Activated CD4-positive, alpha-beta T cell treated with anti-CD3 and anti-CD28 coated beads, Interleukin-2, amount 50 U/mL, for 4 hours (primary cell): ENCODE results near the gene PHACTR1.
"Not testable (repeated sequence)": the region's sequence is repeated elsewhere in the genome, so short reads cannot be mapped to it uniquely, and the experiment has no call there.

ENCODE experiments used
- DNase-seq, 2 experiments: peaks; one replicate each; pipeline ENCODE4 v3.0.0-alpha.2; 2020

The PHACTR1 gene

GRCh38 chr6:13300643-13301590, 584.4 kb downstream of the PHACTR1 start:
- no peak for DNase-seq

DNA sequence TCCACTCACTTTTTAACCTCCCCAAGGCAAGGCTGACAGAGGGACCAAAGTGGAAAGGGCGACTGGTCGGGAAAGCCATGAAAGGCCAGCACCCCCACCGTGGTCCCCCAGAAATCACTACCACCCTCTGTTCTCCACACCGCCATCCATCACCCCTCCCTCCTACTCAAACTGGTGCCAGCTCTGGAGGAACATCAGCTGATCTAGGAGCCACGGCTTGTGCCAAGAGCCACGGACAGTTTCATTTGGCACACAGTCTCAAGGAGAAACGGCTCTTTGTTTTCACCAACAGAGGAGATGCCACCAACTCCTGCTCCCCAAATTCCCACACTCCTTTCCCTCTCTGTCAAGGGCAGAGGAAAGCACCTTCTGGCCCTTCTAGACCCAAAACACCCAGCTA, 585.7 kb downstream of the PHACTR1 start:
- no peak for DNase-seq

DNA sequence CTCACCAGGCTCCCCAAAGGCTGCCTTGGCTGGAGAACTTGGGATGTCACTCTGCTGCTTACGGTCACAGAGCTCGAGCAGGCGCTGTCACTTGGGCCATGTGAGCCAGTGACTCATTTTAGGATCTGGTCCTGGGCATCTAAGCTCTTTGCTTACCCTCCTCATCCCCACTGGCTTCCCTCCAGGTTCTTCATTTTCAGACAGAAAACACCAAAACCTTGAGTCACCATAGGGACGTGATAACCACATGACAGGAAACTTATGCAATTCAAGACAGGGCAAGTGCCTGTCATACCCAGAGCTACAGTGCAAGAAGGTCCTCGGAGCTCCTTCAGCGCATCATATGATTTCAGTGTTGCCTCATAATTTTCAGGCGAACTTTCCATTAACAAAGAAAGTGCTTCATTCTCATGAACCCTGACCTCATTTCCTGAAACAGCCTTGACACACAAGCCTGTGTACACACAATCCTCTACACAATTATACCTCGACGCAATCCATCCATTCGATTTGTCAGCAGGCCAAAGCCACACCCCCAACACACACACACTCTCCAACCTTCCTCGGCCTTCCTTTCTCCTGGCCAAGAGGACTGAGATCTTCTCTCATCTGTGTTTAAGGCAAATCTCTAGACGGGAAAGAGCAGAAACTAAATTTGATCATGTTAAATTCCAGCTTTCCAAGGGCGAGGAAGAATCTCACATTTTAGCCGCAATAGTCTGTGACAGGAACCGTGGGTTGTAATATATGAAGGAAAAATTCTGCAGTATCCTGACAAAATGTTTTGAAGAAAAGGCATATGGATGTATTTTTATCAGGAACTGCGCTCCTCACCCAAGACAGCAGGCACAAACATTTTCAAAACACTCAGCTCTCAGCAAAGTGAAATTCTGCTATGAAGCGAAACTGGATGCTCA, 586.4 kb downstream of the PHACTR1 start:
- peak; percentile 7 to 14 for DNase-seq

GRCh38 chr6:13303668-13304017, 587.1 kb downstream of the PHACTR1 start:
- DNase-seq: no peak

DNA sequence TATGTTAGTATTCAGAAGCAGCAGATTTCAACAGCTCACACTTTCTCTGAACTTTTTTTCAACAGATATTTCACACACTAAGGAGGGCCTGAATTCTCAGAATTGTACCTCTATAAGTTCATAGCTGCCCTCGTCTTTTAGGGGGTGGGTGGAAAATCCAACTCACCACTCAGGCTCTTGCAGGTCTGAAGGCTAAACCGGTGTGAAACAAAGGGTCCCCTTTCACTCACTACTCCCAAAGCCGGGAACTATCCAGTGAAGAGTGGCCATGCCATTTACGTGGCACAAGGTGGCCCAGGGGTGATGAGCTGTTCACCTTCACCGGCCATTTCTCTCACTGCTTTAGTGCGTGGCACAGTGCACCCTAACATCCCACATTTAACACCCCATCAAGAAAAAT, 587.5 kb downstream of the PHACTR1 start:
- no peak for DNase-seq

GRCh38 chr6:13304580-13305260, 588.2 kb downstream of the PHACTR1 start:
- DNase-seq: no peak

DNA sequence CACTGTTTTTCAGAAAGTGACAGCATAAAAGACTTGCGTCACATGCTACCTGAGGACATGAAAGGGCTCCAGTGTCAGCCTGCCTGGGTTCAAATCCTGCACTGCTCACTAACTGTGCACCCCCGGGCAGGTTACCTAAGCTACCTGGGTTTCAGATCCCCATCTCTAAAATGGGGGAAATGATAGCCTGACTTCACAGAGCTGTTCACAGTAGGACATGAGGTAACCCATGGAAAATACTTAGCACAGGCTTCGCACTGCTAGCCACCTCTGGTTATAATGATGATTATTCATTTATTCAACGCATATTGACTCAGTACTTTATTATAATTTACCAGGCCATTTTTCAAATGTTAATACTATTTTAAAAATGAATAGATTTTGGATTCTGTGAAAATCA, 588.7 kb downstream of the PHACTR1 start:
- DNase-seq: no peak

- no peak for DNase-seq
Observed at GRCh38 chr6:13305791-13306190, 589.2 kb downstream of the PHACTR1 start.

DNA sequence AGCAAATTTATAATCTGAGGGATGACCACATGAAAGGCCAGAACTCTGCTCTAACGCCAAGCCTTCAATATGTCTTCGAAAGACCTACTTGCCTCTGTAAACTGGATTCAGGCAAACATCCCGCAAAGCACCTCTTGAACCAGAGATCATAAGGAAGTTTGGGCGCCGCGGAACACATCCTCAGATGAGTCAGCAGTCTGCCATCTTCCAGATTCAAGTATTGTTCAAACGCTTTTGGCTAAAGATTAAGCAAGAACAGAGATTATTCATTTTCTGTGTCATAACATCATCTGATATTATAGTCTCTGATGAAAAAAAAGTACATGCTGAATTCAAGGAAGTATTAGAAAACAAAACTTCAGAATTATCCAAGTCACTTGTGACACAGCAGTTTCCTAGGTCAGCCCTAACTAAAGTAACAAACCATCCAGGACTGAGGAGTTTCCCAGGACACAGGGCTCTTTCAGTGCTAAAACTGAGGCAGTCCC, 591.0 kb downstream of the PHACTR1 start:
- no peak for DNase-seq

DNA sequence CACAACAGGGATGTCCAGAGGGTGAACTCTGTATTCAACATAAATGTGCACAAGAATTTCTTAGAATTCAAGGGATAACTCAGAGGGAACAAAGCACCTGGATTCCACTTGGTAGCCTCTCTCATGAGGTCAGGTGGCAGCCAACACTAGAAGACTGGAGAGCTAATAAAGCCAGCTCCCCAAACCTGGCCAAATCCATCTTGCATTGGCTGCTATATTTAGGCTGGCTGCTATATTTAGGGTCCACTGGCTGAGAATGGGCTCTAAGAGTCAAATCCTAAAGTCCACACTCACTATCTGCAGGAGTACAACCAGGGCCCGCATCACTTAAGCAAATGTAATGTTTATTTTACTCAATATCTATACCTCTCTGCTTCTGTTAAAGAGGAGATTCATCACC, 591.8 kb downstream of the PHACTR1 start:
- no peak for DNase-seq

GRCh38 chr6:13311155-13311554, 594.6 kb downstream of the PHACTR1 start:
- DNase-seq: no peak

- DNase-seq: no peak
Observed at GRCh38 chr6:13314806-13315205, 598.2 kb downstream of the PHACTR1 start.

DNA sequence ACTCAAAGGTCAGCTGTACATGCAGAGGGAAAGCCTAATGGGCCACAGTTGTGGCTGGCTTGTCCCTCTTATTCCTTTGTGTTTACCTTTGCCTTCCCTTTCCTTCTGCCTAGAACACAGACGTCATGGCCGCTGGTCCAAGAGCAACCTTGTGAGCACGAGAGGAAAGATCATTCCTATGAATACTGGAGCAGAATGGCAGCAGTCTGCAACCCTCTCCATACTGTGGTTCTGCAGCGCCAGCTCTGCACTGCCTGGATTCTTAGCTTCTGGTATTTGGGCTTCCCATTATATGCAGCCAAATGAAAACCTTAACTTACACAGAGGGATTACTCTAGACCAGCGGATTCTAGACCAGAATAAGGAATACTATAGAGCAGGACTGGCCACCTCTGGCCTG, 599.3 kb downstream of the PHACTR1 start:
- DNase-seq: no peak

GRCh38 chr6:13318821-13319220, 602.3 kb downstream of the PHACTR1 start:
- DNase-seq: no peak

GRCh38 chr6:13319891-13320564, 603.5 kb downstream of the PHACTR1 start:
- DNase-seq: no peak

GRCh38 chr6:13326031-13326586, 609.5 kb downstream of the PHACTR1 start:
- not testable (repeated sequence) for DNase-seq

DNA sequence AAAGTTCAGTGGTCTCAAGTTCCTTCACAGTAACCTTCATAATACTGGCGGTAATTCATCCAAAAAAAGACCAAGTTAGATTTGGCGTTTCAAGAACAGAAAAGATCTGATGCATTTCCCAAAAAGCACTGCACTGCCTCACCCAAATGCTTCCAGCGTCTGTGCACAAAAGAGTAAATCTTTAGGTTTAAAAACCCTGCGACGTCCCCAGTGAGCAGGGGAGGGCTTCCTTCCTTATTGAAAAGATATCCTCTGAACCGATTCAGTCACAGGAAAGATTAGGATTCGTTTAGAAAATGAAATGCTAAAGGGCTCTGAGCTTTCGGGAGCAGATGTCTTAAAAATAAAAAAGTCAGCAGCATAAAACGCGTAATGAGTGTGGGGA, 611.1 kb downstream of the PHACTR1 start:
- DNase-seq: no peak

GRCh38 chr6:13328076-13328874, 611.7 kb downstream of the PHACTR1 start, which contains the start of gene TBC1D7:
Gene TBC1D7, minus strand, starts transcription at chr6:13328537. Its CDS starts 1,639 bp downstream, at chr6:13326898.
- DNase-seq: peak; percentile 88 to 89

- DNase-seq: no peak
Observed at GRCh38 chr6:13328875-13329183, 612.3 kb downstream of the PHACTR1 start.

GRCh38 chr6:13331516-13332348, 615.2 kb downstream of the PHACTR1 start:
- DNase-seq: no peak
